NCI-H146 treated with DMSO at 0.1 percent for 48 hours (cell line): Measurements from ENCODE around the gene GALM.

ENCODE experiments used
- DNase-seq: peaks from one replicate; lab custom pipeline; 2025; ENCODE audit not compliant: unreplicated experiment; lab: John Stamatoyannopoulos, UW

Gene GALM

GRCh38 chr2:38649176-38649728 lies 16.7 kb upstream of the GALM start:
- DNase-seq, result no peak

GRCh38 chr2:38650012-38650411 lies 15.9 kb upstream of the GALM start:
- DNase-seq, result no peak

GRCh38 chr2:38650717-38651116 lies 15.2 kb upstream of the GALM start:
- DNase-seq, result no peak

GRCh38 chr2:38652431-38653273 lies 13.3 kb upstream of the GALM start:
- no peak for DNase-seq

GRCh38 chr2:38653380-38653714 lies 12.6 kb upstream of the GALM start:
- no peak for DNase-seq

- no peak for DNase-seq
Measured at GRCh38 chr2:38653715-38654527, 12.0 kb upstream of the GALM start.

GRCh38 chr2:38654528-38655381 lies 11.2 kb upstream of the GALM start:
- DNase-seq, result no peak

GRCh38 chr2:38655441-38655840 lies 10.5 kb upstream of the GALM start:
- no peak for DNase-seq

GRCh38 chr2:38656866-38657480 lies 8.9 kb upstream of the GALM start:
- no peak for DNase-seq

- no peak for DNase-seq
Measured at GRCh38 chr2:38658613-38659012, 7.3 kb upstream of the GALM start.

GRCh38 chr2:38659115-38659514 lies 6.8 kb upstream of the GALM start:
- no peak for DNase-seq

- DNase-seq, result no peak
Measured at GRCh38 chr2:38660282-38660681, 5.6 kb upstream of the GALM start.

GRCh38 chr2:38661306-38661705 lies 4.6 kb upstream of the GALM start:
- DNase-seq, result no peak

GRCh38 chr2:38666556-38666910 lies 619 bp downstream of the GALM start:
- DNase-seq, result no peak

- no peak for DNase-seq
Measured at GRCh38 chr2:38668092-38668491, 2.2 kb downstream of the GALM start.

GRCh38 chr2:38668779-38669479 lies 3.0 kb downstream of the GALM start:
- DNase-seq, result no peak

GRCh38 chr2:38671303-38671702 lies 5.4 kb downstream of the GALM start:
- DNase-seq, result no peak

- DNase-seq, result no peak
Measured at GRCh38 chr2:38671946-38672345, 6.0 kb downstream of the GALM start.

- DNase-seq, result no peak
Measured at GRCh38 chr2:38672445-38673391, 6.8 kb downstream of the GALM start.
